Urinary bladder (tissue), 4 donors: ENCODE data around the gene SCAP. TPM values are rescaled to one million over a fixed set of nuclear protein-coding genes. Genes with fewer than 3 reads are reported as not detected.

Experiments used
- DNase-seq: peaks from one replicate; pipeline ENCODE4 v3.0.0-alpha.2; 2015; ENCODE audit errors: extremely low spot score
- H3K27ac ChIP-seq: one replicate; pipeline ENCODE4 v1.5.1; 2013; ENCODE audit warnings: low read depth, mild to moderate bottlenecking, moderate library complexity
- H3K36me3 ChIP-seq: one replicate; pipeline ENCODE4 v1.6.1; 2013; ENCODE audit warnings: mild to moderate bottlenecking, moderate library complexity; ENCODE audit not compliant: insufficient read depth
- H3K4me1 ChIP-seq: one replicate; pipeline ENCODE4 v1.6.1; 2013; ENCODE audit warnings: mild to moderate bottlenecking, moderate library complexity; ENCODE audit not compliant: insufficient read depth
- H3K4me3 ChIP-seq: one replicate; pipeline ENCODE4 v1.5.1; 2013; ENCODE audit warnings: low read depth, low read length
- WGBS: extraction: QIAGEN DNeasy Blood & Tissue Kit; methylation state at CpG from one replicate; pipeline ENCODE4 v1.1.7; 2013; 5-methylcytosine and 5-hydroxymethylcytosine counted together
- polyA plus RNA-seq: library from polyadenylated mRNA; stranded (reverse); fragments of 200-250 nt; gene quantifications from one replicate; pipeline ENCODE4 v1.2.3, GENCODE V29; 2013
- total RNA-seq: library from RNA; depleted of rRNA; stranded (reverse); fragments of >200 nt; gene quantifications from one replicate; pipeline ENCODE4 v1.2.3, GENCODE V29; 2014
- donor health status: healthy with polysubstance abuse.
- donor health status: healthy.

Gene SCAP
- total and polyA plus RNA-seq, 2 donors: 44.5 to 64.4 TPM

GRCh38 chr3:47410801-47411646 lies 64.7 kb downstream of the SCAP start:
- Histone ChIP-seq H3K4me3 (no peak overlapping the region), H3K36me3 (peaks cover 14% of the 10 kb centered on the region), H3K27ac (no peak overlapping the region), H3K4me1 (no peaks in the 10 kb centered on the region)
- DNase-seq: no peak
- WGBS: 91% methylated on average over 30 of the region's 30 CpGs

- Histone ChIP-seq H3K36me3 (peaks cover 14% of the 10 kb centered on the region), H3K27ac (no peak overlapping the region), H3K4me1 (no peaks in the 10 kb centered on the region), H3K4me3 (no peak overlapping the region)
- 74% methylated on average over 10 of the region's 10 CpGs for WGBS
- DNase-seq: no peak
Measured at GRCh38 chr3:47410417-47410720, 65.4 kb downstream of the SCAP start.

GRCh38 chr3:47409688-47410416 lies 65.9 kb downstream of the SCAP start:
- WGBS: 92% methylated on average over 26 of the region's 26 CpGs
- DNase-seq: no peak
- Histone ChIP-seq H3K4me1 (no peaks in the 10 kb centered on the region), H3K36me3 (peaks cover 14% of the 10 kb centered on the region), H3K4me3 (no peak overlapping the region), H3K27ac (no peak overlapping the region)

- Histone ChIP-seq H3K27ac (no peak overlapping the region), H3K36me3 (peaks cover 14% of the 10 kb centered on the region), H3K4me1 (no peaks in the 10 kb centered on the region), H3K4me3 (no peak overlapping the region)
- no peak for DNase-seq
- WGBS: 95% methylated on average over 15 of the region's 15 CpGs
Measured at GRCh38 chr3:47409284-47409683, 66.5 kb downstream of the SCAP start.

GRCh38 chr3:47408839-47409229 lies 66.9 kb downstream of the SCAP start:
- Histone ChIP-seq H3K36me3 (peaks cover 14% of the 10 kb centered on the region), H3K4me1 (no peaks in the 10 kb centered on the region), H3K4me3 (no peak overlapping the region), H3K27ac (no peak overlapping the region)
- 92% methylated on average over 15 of the region's 15 CpGs for WGBS
- DNase-seq: no peak

- no peak for DNase-seq
- H3K36me3 ChIP-seq: peaks cover 14% of the 10 kb centered on the region
- no peaks in the 10 kb centered on the region for H3K4me1 ChIP-seq
- WGBS: 86% methylated on average over 18 of the region's 18 CpGs
- H3K4me3 ChIP-seq: no peak overlapping the region
- H3K27ac ChIP-seq: no peak overlapping the region
Measured at GRCh38 chr3:47407896-47408838, 67.6 kb downstream of the SCAP start.

- WGBS: 94% methylated on average over 7 of the region's 7 CpGs
- Histone ChIP-seq H3K4me1 (no peaks in the 10 kb centered on the region), H3K36me3 (peaks cover 10% of the 10 kb centered on the region), H3K4me3 (no peak overlapping the region), H3K27ac (no peak overlapping the region)
- no peak for DNase-seq
Measured at GRCh38 chr3:47407237-47407636, 68.5 kb downstream of the SCAP start.

GRCh38 chr3:47406762-47407149 lies 69.0 kb downstream of the SCAP start:
- no peak for DNase-seq
- no peaks in the 10 kb centered on the region for H3K4me1 ChIP-seq
- no peak overlapping the region for H3K27ac ChIP-seq
- 80% methylated on average over 9 of the region's 9 CpGs for WGBS
- H3K4me3 ChIP-seq: no peak overlapping the region
- peaks cover 9% of the 10 kb centered on the region for H3K36me3 ChIP-seq

- DNase-seq: no peak
- 87% methylated on average over 30 of the region's 31 CpGs for WGBS
- no peak overlapping the region for H3K27ac ChIP-seq
- no peaks in the 10 kb centered on the region for H3K4me1 ChIP-seq
- no peak overlapping the region for H3K4me3 ChIP-seq
- H3K36me3 ChIP-seq: peaks cover 9% of the 10 kb centered on the region
Measured at GRCh38 chr3:47405820-47406761, 69.7 kb downstream of the SCAP start.

- Histone ChIP-seq H3K27ac (no peak overlapping the region), H3K4me3 (no peak overlapping the region), H3K4me1 (no peaks in the 10 kb centered on the region), H3K36me3 (peaks cover 9% of the 10 kb centered on the region)
- no peak for DNase-seq
- 44% methylated on average over 9 of the region's 9 CpGs for WGBS
Measured at GRCh38 chr3:47404955-47405790, 70.6 kb downstream of the SCAP start.

GRCh38 chr3:47404431-47404876 lies 71.3 kb downstream of the SCAP start:
- Histone ChIP-seq H3K36me3 (peaks cover 9% of the 10 kb centered on the region), H3K4me1 (no peaks in the 10 kb centered on the region), H3K27ac (no peak overlapping the region), H3K4me3 (no peak overlapping the region)
- no peak for DNase-seq
- WGBS: 69% methylated on average over 13 of the region's 13 CpGs
